WTC11 (cell line): ENCODE measurements around the gene SNAP29. TPM values are rescaled to one million over a fixed set of nuclear protein-coding genes. Genes with fewer than 3 reads are reported as not detected.

Experiments used
- ATAC-seq: fragments of 200-7000 bp; cut with Tn5 transposase; 2 replicates; pipeline ENCODE4 v1.10.0; 2021; ENCODE audit warnings: mild to moderate bottlenecking, moderate library complexity
- CTCF ChIA-PET: fragments of 300-600 bp; sonication (Branson Sonifier 250); formaldehyde crosslinking; loops from one replicate; lab custom pipeline; 2021; ENCODE audit warnings: antibody characterized with exemption; lab: Charles Lee
- POLR2A ChIA-PET: fragments of 350-600 bp; sonication (Branson Sonifier 250); formaldehyde crosslinking; loops from one replicate; lab custom pipeline; 2021; ENCODE audit warnings: antibody characterized with exemption; lab: Charles Lee
- DNase-seq: peaks from one replicate; pipeline ENCODE4 v3.0.0; 2021; ENCODE audit warnings: low spot score
- H3K27ac Mint-ChIP-seq: 2 replicates; pipeline ENCODE4 v1.8.0; 2021; ENCODE audit warnings: mixed read lengths
- H3K27me3 Mint-ChIP-seq: 2 replicates; pipeline ENCODE4 v1.8.0; 2021; ENCODE audit warnings: low read depth, mild to moderate bottlenecking, moderate library complexity, mixed read lengths
- H3K36me3 Mint-ChIP-seq: 2 replicates; pipeline ENCODE4 v1.8.0; 2021; ENCODE audit warnings: mixed read lengths
- H3K4me1 Mint-ChIP-seq: 2 replicates; pipeline ENCODE4 v1.8.0; 2022; ENCODE audit warnings: mixed read lengths
- H3K4me3 Mint-ChIP-seq: 2 replicates; pipeline ENCODE4 v1.8.0; 2021; ENCODE audit warnings: mild to moderate bottlenecking, moderate library complexity, mixed read lengths
- H3K9me3 Mint-ChIP-seq: 2 replicates; pipeline ENCODE4 v1.8.0; 2021; ENCODE audit warnings: mixed read lengths
- ATF2 ChIP-seq: sonication (generic); formaldehyde crosslinking; IDR thresholded peaks from 2 replicates; pipeline ENCODE4 v1.8.1; 2022; ENCODE audit warnings: low read depth, missing genetic modification reagents, borderline replicate concordance
- CTCF ChIP-seq: fragments of 200-600 bp; IDR thresholded peaks from 2 replicates; pipeline ENCODE4 v1.8.0; 2022; ENCODE audit warnings: antibody characterized with exemption
- ETV6 ChIP-seq: sonication (generic); formaldehyde crosslinking; IDR thresholded peaks from 2 replicates; pipeline ENCODE4 v1.8.1; 2022; ENCODE audit warnings: mild to moderate bottlenecking, missing genetic modification reagents
- GRHL2 ChIP-seq: fragments of 250-450 bp; sonication (Bioruptor Pico); IDR thresholded peaks from 2 replicates; pipeline ENCODE4 v1.8.0; 2022; ENCODE audit warnings: mild to moderate bottlenecking, moderate library complexity; ENCODE audit not compliant: insufficient replicate concordance, severe bottlenecking
- GTF2I ChIP-seq: fragments of 250-450 bp; sonication (Bioruptor Pico); conservative IDR thresholded peaks from 2 replicates; pipeline ENCODE4 v1.4.0; 2021; ENCODE audit warnings: mild to moderate bottlenecking
- HMGXB4 ChIP-seq: sonication (generic); formaldehyde crosslinking; IDR thresholded peaks from 2 replicates; pipeline ENCODE4 v1.8.1; 2023; ENCODE audit warnings: mild to moderate bottlenecking, moderate library complexity, missing genetic modification reagents
- IRF1 ChIP-seq: sonication (generic); formaldehyde crosslinking; IDR thresholded peaks from 2 replicates; pipeline ENCODE4 v1.8.0; 2023; ENCODE audit warnings: missing genetic modification reagents
- IRF2 ChIP-seq: sonication (generic); formaldehyde crosslinking; IDR thresholded peaks from 2 replicates; pipeline ENCODE4 v1.8.0; 2022; ENCODE audit warnings: low read depth, missing genetic modification reagents, borderline replicate concordance
- MLX ChIP-seq: sonication (generic); formaldehyde crosslinking; IDR thresholded peaks from 2 replicates; pipeline ENCODE4 v1.8.1; 2023; ENCODE audit warnings: mild to moderate bottlenecking, missing genetic modification reagents, moderate library complexity
- MXD4 ChIP-seq: fragments of 250-450 bp; sonication (Bioruptor Pico); IDR thresholded peaks from 2 replicates; pipeline ENCODE4 v1.8.0; 2021; ENCODE audit warnings: mild to moderate bottlenecking, moderate library complexity, borderline replicate concordance
- MYBL2 ChIP-seq: sonication (generic); formaldehyde crosslinking; IDR thresholded peaks from 2 replicates; pipeline ENCODE4 v1.8.1; 2023; ENCODE audit warnings: mild to moderate bottlenecking, moderate library complexity, missing genetic modification reagents
- NFE2L1 ChIP-seq: sonication (generic); formaldehyde crosslinking; IDR thresholded peaks from 2 replicates; pipeline ENCODE4 v1.8.1; 2023; ENCODE audit warnings: missing genetic modification reagents
- PREB ChIP-seq: sonication (generic); formaldehyde crosslinking; IDR thresholded peaks from 2 replicates; pipeline ENCODE4 v1.8.1; 2022; ENCODE audit warnings: mild to moderate bottlenecking, missing genetic modification reagents, moderate library complexity, borderline replicate concordance
- TEAD1 ChIP-seq: sonication (generic); formaldehyde crosslinking; IDR thresholded peaks from 2 replicates; pipeline ENCODE4 v1.8.0; 2022; ENCODE audit warnings: mild to moderate bottlenecking, missing genetic modification reagents
- TP53 ChIP-seq: sonication (generic); formaldehyde crosslinking; IDR thresholded peaks from 2 replicates; pipeline ENCODE4 v1.8.1; 2023; ENCODE audit warnings: mild to moderate bottlenecking, missing genetic modification reagents
- USF1 ChIP-seq: sonication (generic); formaldehyde crosslinking; IDR thresholded peaks from 2 replicates; pipeline ENCODE4 v1.8.0; 2022; ENCODE audit warnings: mild to moderate bottlenecking, missing genetic modification reagents
- ZNF219 ChIP-seq: sonication (generic); formaldehyde crosslinking; IDR thresholded peaks from 2 replicates; pipeline ENCODE4 v1.8.0; 2023; ENCODE audit warnings: missing genetic modification reagents, mild to moderate bottlenecking, borderline replicate concordance
- ZNF416 ChIP-seq: fragments of 250-450 bp; sonication (Bioruptor Pico); IDR thresholded peaks from 2 replicates; pipeline ENCODE4 v1.9.0; 2021; ENCODE audit warnings: mild to moderate bottlenecking, inconsistent platforms
- ZNF423 ChIP-seq: fragments of 250-450 bp; sonication (Bioruptor Pico); IDR thresholded peaks from 2 replicates; pipeline ENCODE4 v2.1.2; 2022; ENCODE audit warnings: mild to moderate bottlenecking, moderate library complexity
- ZSCAN18 ChIP-seq: fragments of 250-450 bp; sonication (Bioruptor Pico); IDR thresholded peaks from 2 replicates; pipeline ENCODE4 v2.1.2; 2022; ENCODE audit warnings: mild to moderate bottlenecking, moderate library complexity
- total RNA-seq: library from RNA; stranded (reverse); gene quantifications from 3 replicates; pipeline ENCODE4 v1.2.3, GENCODE V29; 2021

Gene SNAP29
- total RNA-seq, 1 experiment from 2014 or later: 14.7 TPM

- TF ChIP-seq MYBL2: no peak
- TF ChIP-seq ZNF423: no peak
- no peak for TF ChIP-seq IRF1
Observed at GRCh38 chr22:20810645-20811044, 48.2 kb upstream of the SNAP29 start (continued).

GRCh38 chr22:20811171-20811570 lies 47.6 kb upstream of the SNAP29 start:
- Mint-ChIP-seq H3K4me3 (no peak overlapping the region), H3K36me3 (peaks cover 19% of the 10 kb centered on the region), H3K4me1 (no peaks in the 10 kb centered on the region), H3K27me3 (no peaks in the 10 kb centered on the region), H3K9me3 (no peaks in the 10 kb centered on the region), H3K27ac (no peak overlapping the region)
- ChIA-PET CTCF (interaction anchor here (0.6 to 1.0 kb wide), 3 partner anchors 43 to 74 kb away, joined by 3 read pairs; no protein-coding TSS in a partner anchor), POLR2A (no interaction called here)
- DNase-seq: no peak
- TF ChIP-seq ATF2 (CRISPR knock-in tag): no peak
- TF ChIP-seq MLX (CRISPR knock-in tag): no peak
- TF ChIP-seq PREB (CRISPR knock-in tag): no peak
- no peak for TF ChIP-seq GTF2I (CRISPR knock-in tag)
- TF ChIP-seq ZSCAN18 (CRISPR knock-in tag): no peak
- ATAC-seq: no peak

GRCh38 chr22:20811971-20812660 lies 46.7 kb upstream of the SNAP29 start:
- peaks cover 19% of the 10 kb centered on the region for H3K36me3 Mint-ChIP-seq
- ChIA-PET CTCF (interaction anchor here (0.6 to 1.2 kb wide), 3 partner anchors 73 to 74 kb away, joined by 3 to 4 read pairs (median 3); no protein-coding TSS in a partner anchor), POLR2A (no interaction called here)
- no peak overlapping the region for H3K4me3 Mint-ChIP-seq
- H3K27me3 Mint-ChIP-seq: no peaks in the 10 kb centered on the region
- H3K4me1 Mint-ChIP-seq: no peaks in the 10 kb centered on the region
- H3K9me3 Mint-ChIP-seq: no peaks in the 10 kb centered on the region
- ATAC-seq (no peak), DNase-seq (no peak)
- no peak overlapping the region for H3K27ac Mint-ChIP-seq
- TF ChIP-seq TP53 (CRISPR knock-in tag): no peak
- no peak for TF ChIP-seq CTCF
- no peak for TF ChIP-seq GRHL2 (CRISPR knock-in tag)
- no peak for TF ChIP-seq USF1 (CRISPR knock-in tag)
- no peak for TF ChIP-seq GTF2I (CRISPR knock-in tag)
- no peak for TF ChIP-seq MXD4
- no peak for TF ChIP-seq ETV6 (CRISPR knock-in tag)
- TF ChIP-seq IRF2: no peak
- TF ChIP-seq ZNF219 (CRISPR knock-in tag): no peak
- no peak for TF ChIP-seq TEAD1 (CRISPR knock-in tag)
- no peak for TF ChIP-seq ZNF416 (CRISPR knock-in tag)
- TF ChIP-seq HMGXB4 (CRISPR knock-in tag): no peak
- no peak for TF ChIP-seq ZSCAN18 (CRISPR knock-in tag)
- no peak for TF ChIP-seq NFE2L1
